Hepatocyte (in vitro differentiated cells): ENCODE data around the gene PAXX. TPM values are rescaled to one million over a fixed set of nuclear protein-coding genes. Genes with fewer than 3 reads are reported as not detected.

ENCODE experiments used
- DNase-seq: peaks from one replicate; pipeline ENCODE4 v3.0.0-alpha.2; 2016; ENCODE audit warnings: low spot score
- H2AFZ ChIP-seq: fragments of 200-600 bp; sonication (generic); 2 replicates; pipeline ENCODE4 v1.6.0; 2016; ENCODE audit warnings: antibody characterized with exemption, mild to moderate bottlenecking
- H3K27ac ChIP-seq: fragments of 200-600 bp; sonication (generic); 2 replicates; pipeline ENCODE4 v1.5.1; 2016; ENCODE audit warnings: mild to moderate bottlenecking
- H3K27me3 ChIP-seq: fragments of 200-600 bp; sonication (generic); 2 replicates; pipeline ENCODE4 v1.6.1; 2016
- H3K36me3 ChIP-seq: fragments of 200-600 bp; sonication (generic); replicated peaks from 2 replicates; pipeline ENCODE4 v1.5.1; 2016; ENCODE audit warnings: low read depth; ENCODE audit not compliant: insufficient read depth
- H3K4me1 ChIP-seq: fragments of 200-600 bp; sonication (generic); 2 replicates; pipeline ENCODE4 v1.5.1; 2016; ENCODE audit warnings: mild to moderate bottlenecking, moderate library complexity; ENCODE audit not compliant: insufficient read depth
- H3K4me2 ChIP-seq: fragments of 200-600 bp; sonication (generic); 2 replicates; pipeline ENCODE4 v1.6.0; 2016
- H3K4me3 ChIP-seq: fragments of 200-600 bp; sonication (generic); 2 replicates; pipeline ENCODE4 v1.5.1; 2016; ENCODE audit warnings: mild to moderate bottlenecking
- H3K79me2 ChIP-seq: fragments of 200-600 bp; sonication (generic); 2 replicates; pipeline ENCODE4 v1.6.0; 2017; ENCODE audit warnings: mild to moderate bottlenecking
- H3K9me2 ChIP-seq: fragments of 200-600 bp; sonication (generic); replicated peaks from 2 replicates; pipeline ENCODE4 v1.6.0; 2017; ENCODE audit warnings: mild to moderate bottlenecking; ENCODE audit not compliant: insufficient read depth
- H3K9me3 ChIP-seq: fragments of 200-600 bp; sonication (generic); 2 replicates; pipeline ENCODE4 v1.5.1; 2016; ENCODE audit warnings: low read depth, mild to moderate bottlenecking
- H4K20me1 ChIP-seq: fragments of 200-600 bp; sonication (generic); 2 replicates; pipeline ENCODE4 v1.6.0; 2016; ENCODE audit warnings: mild to moderate bottlenecking; ENCODE audit not compliant: insufficient read depth, poor library complexity, severe bottlenecking
- CTCF ChIP-seq: fragments of 200-600 bp; sonication (generic); IDR thresholded peaks from 2 replicates; pipeline ENCODE4 v1.5.1; 2016; ENCODE audit warnings: antibody characterized with exemption, mild to moderate bottlenecking; ENCODE audit not compliant: poor library complexity
- EZH2 ChIP-seq: fragments of 200-600 bp; sonication (generic); IDR thresholded peaks from 2 replicates; pipeline ENCODE4 v1.6.1; 2016; ENCODE audit warnings: antibody characterized with exemption, mild to moderate bottlenecking, borderline replicate concordance
- EZH2phosphoT487 ChIP-seq: fragments of 200-600 bp; sonication (generic); IDR thresholded peaks from one replicate; pipeline ENCODE4 v1.6.1; 2018; ENCODE audit warnings: antibody characterized with exemption, mild to moderate bottlenecking, low read depth, moderate library complexity; ENCODE audit not compliant: unreplicated experiment, severe bottlenecking
- WGBS: methylation state at CpG from one replicate; pipeline ENCODE4 v1.1.6; 2016; ENCODE audit warnings: low lambda C conversion rate; ENCODE audit errors: missing lambda C conversion rate; 5-methylcytosine and 5-hydroxymethylcytosine counted together
- polyA plus RNA-seq: library from polyadenylated mRNA; unstranded; fragments of >200 nt; fragmentation: Nextera tagmentation; extraction: Ambion mirVana; gene quantifications from 2 replicates; pipeline ENCODE4 v1.2.1, GENCODE V29; 2016
- total RNA-seq: library from RNA; depleted of rRNA; stranded (reverse); fragments of >200 nt; gene quantifications from 2 replicates; pipeline ENCODE4 v1.2.3, GENCODE V29; 2014

The PAXX gene
- total and polyA plus RNA-seq, 2 experiments from 2014 or later, result 39.5 to 89.5 TPM

GRCh38 chr9:136962701-136963248, 29.4 kb upstream of the PAXX start:
- H3K79me2 ChIP-seq, result no peaks in the 10 kb centered on the region
- TF ChIP-seq EZH2 (no peak), CTCF (no peak), EZH2phosphoT487 (no peak)
- H3K9me3 ChIP-seq, result no peaks in the 10 kb centered on the region
- H3K27me3 ChIP-seq, result no peaks in the 10 kb centered on the region
- WGBS, result 84% methylated on average over 11 of the region's 11 CpGs
- H3K4me1 ChIP-seq, result no peaks in the 10 kb centered on the region
- no peaks in the 10 kb centered on the region for H3K9me2 ChIP-seq
- DNase-seq, result no peak
- H3K36me3 ChIP-seq, result no peaks in the 10 kb centered on the region
- no peak overlapping the region for H3K27ac ChIP-seq
- H3K4me3 ChIP-seq, result no peak overlapping the region
- H2AFZ ChIP-seq, result no peak overlapping the region
- no peaks in the 10 kb centered on the region for H4K20me1 ChIP-seq
- H3K4me2 ChIP-seq, result no peak overlapping the region

GRCh38 chr9:136963341-136963740, 28.9 kb upstream of the PAXX start:
- Histone ChIP-seq H3K9me2 (no peaks in the 10 kb centered on the region), H3K4me1 (no peaks in the 10 kb centered on the region), H3K79me2 (no peaks in the 10 kb centered on the region), H3K4me3 (no peak overlapping the region), H2AFZ (no peak overlapping the region), H3K36me3 (no peaks in the 10 kb centered on the region), H4K20me1 (no peaks in the 10 kb centered on the region), H3K27ac (no peak overlapping the region), H3K4me2 (no peak overlapping the region), H3K9me3 (no peaks in the 10 kb centered on the region), H3K27me3 (no peaks in the 10 kb centered on the region)
- TF ChIP-seq CTCF (no peak), EZH2phosphoT487 (no peak), EZH2 (no peak)
- no peak for DNase-seq
- 86% methylated on average over 15 of the region's 15 CpGs for WGBS

GRCh38 chr9:136963751-136964150, 28.5 kb upstream of the PAXX start:
- no peak for TF ChIP-seq EZH2phosphoT487
- TF ChIP-seq EZH2, result no peak
- TF ChIP-seq CTCF, result no peak
- no peaks in the 10 kb centered on the region for H3K9me2 ChIP-seq
- 90% methylated on average over 11 of the region's 12 CpGs for whole genome bisulfite sequencing
- no peak overlapping the region for H3K4me3 ChIP-seq
- DNase-seq, result no peak
- no peak overlapping the region for H3K27ac ChIP-seq
- no peaks in the 10 kb centered on the region for H3K4me1 ChIP-seq
- no peaks in the 10 kb centered on the region for H3K36me3 ChIP-seq
- H3K27me3 ChIP-seq, result no peaks in the 10 kb centered on the region
- H3K4me2 ChIP-seq, result no peak overlapping the region
- no peaks in the 10 kb centered on the region for H3K9me3 ChIP-seq
- H3K79me2 ChIP-seq, result no peaks in the 10 kb centered on the region
- no peak overlapping the region for H2AFZ ChIP-seq
- no peaks in the 10 kb centered on the region for H4K20me1 ChIP-seq
